Liver (tissue), 9 donors: ENCODE data around the gene MYLIP. TPM values are rescaled to one million over a fixed set of nuclear protein-coding genes. Genes with fewer than 3 reads are reported as not detected.

Experiments
- DNase-seq: peaks from one replicate; pipeline ENCODE4 v3.0.0-alpha.2; 2017; ENCODE audit warnings: low spot score
- H3K27ac ChIP-seq, 2 donors: one replicate each; pipeline ENCODE4 v1.7.0; 2013; ENCODE audit warnings: inconsistent platforms in 2 of 2, low read length in 2 of 2, control low read depth in 1 of 2, low read depth in 1 of 2, mild to moderate bottlenecking in 1 of 2
- H3K27me3 ChIP-seq, 4 donors: one replicate each; pipeline versions ENCODE4 v1.6.1 to v1.7.0; 2013; ENCODE audit warnings: low read length in 3 of 4, inconsistent platforms in 1 of 4, mild to moderate bottlenecking in 1 of 4, moderate library complexity in 1 of 4; ENCODE audit not compliant: control insufficient read depth in 4 of 4, insufficient read depth in 4 of 4
- H3K36me3 ChIP-seq, 4 donors: one replicate each; pipeline versions ENCODE4 v1.6.1 to v1.7.0; 2013; ENCODE audit warnings: low read length in 3 of 4, mild to moderate bottlenecking in 3 of 4, low read depth in 1 of 4, moderate library complexity in 1 of 4; ENCODE audit not compliant: control insufficient read depth in 4 of 4, insufficient read depth in 3 of 4
- H3K4me1 ChIP-seq, 4 donors: one replicate each; pipeline versions ENCODE4 v1.6.1 to v1.7.0; 2013; ENCODE audit warnings: low read length in 3 of 4, mild to moderate bottlenecking in 3 of 4, moderate library complexity in 1 of 4; ENCODE audit not compliant: control insufficient read depth in 4 of 4, insufficient read depth in 4 of 4
- H3K4me3 ChIP-seq, 3 donors: one replicate each; pipeline versions ENCODE4 v1.6.1 to v1.7.0; 2013; ENCODE audit warnings: low read length in 3 of 3, control low read depth in 1 of 3, low read depth in 1 of 3, mild to moderate bottlenecking in 1 of 3
- H3K9ac ChIP-seq, 2 donors: one replicate each; pipeline ENCODE4 v1.7.0; 2013; ENCODE audit warnings: low read length in 2 of 2, mild to moderate bottlenecking in 2 of 2, moderate library complexity in 2 of 2, control low read depth in 1 of 2, low read depth in 1 of 2
- H3K9me3 ChIP-seq, 4 donors: one replicate each; pipeline versions ENCODE4 v1.6.1 to v1.7.0; 2013; ENCODE audit warnings: low read length in 3 of 4; ENCODE audit not compliant: control insufficient read depth in 4 of 4
- FOXA1 ChIP-seq: IDR thresholded peaks from 2 replicates; pipeline ENCODE4 v1.6.1; 2016; ENCODE audit warnings: antibody characterized with exemption
- FOXA2 ChIP-seq: IDR thresholded peaks from 2 replicates; pipeline ENCODE4 v1.6.1; 2016; ENCODE audit warnings: antibody characterized with exemption
- GABPA ChIP-seq, 2 donors: IDR thresholded peaks in 1 of 2; conservative IDR thresholded peaks in 1 of 2; 2 replicates each; pipeline ENCODE4 v1.6.1; 2016; ENCODE audit warnings: antibody characterized with exemption in 2 of 2, mild to moderate bottlenecking in 1 of 2, moderate library complexity in 1 of 2
- HNF4A ChIP-seq, 2 donors: conservative IDR thresholded peaks; 2 replicates each; pipeline ENCODE4 v1.6.1; 2016; ENCODE audit warnings: antibody characterized with exemption in 2 of 2, mild to moderate bottlenecking in 2 of 2
- HNF4G ChIP-seq: IDR thresholded peaks from 2 replicates; pipeline ENCODE4 v1.6.1; 2016; ENCODE audit warnings: antibody characterized with exemption
- JUND ChIP-seq, 2 donors: IDR thresholded peaks; 2 replicates each; pipeline ENCODE4 v1.6.1; 2016; ENCODE audit warnings: antibody characterized with exemption in 2 of 2
- NR2F2 ChIP-seq: IDR thresholded peaks from 2 replicates; pipeline ENCODE4 v1.6.1; 2016; ENCODE audit warnings: antibody characterized with exemption
- RAD21 ChIP-seq, 2 donors: IDR thresholded peaks; 2 replicates each; pipeline ENCODE4 v1.6.1; 2016; ENCODE audit warnings: antibody characterized with exemption in 2 of 2, mild to moderate bottlenecking in 2 of 2
- RXRA ChIP-seq, 2 donors: IDR thresholded peaks; 2 replicates each; pipeline ENCODE4 v1.6.1; 2017 to 2018; ENCODE audit warnings: antibody characterized with exemption in 2 of 2, mild to moderate bottlenecking in 1 of 2
- SP1 ChIP-seq: IDR thresholded peaks from 2 replicates; pipeline ENCODE4 v1.6.1; 2018; ENCODE audit warnings: antibody characterized with exemption, mild to moderate bottlenecking
- TAF1 ChIP-seq: conservative IDR thresholded peaks from 2 replicates; pipeline ENCODE4 v1.6.1; 2016; ENCODE audit warnings: antibody characterized with exemption, mild to moderate bottlenecking
- YY1 ChIP-seq: IDR thresholded peaks from 2 replicates; pipeline ENCODE4 v1.6.1; 2016; ENCODE audit warnings: antibody characterized with exemption, mild to moderate bottlenecking
- WGBS: extraction: QIAGEN DNeasy Blood & Tissue Kit; methylation state at CpG from one replicate; pipeline ENCODE4 v1.1.7; 2013; 5-methylcytosine and 5-hydroxymethylcytosine counted together
- polyA plus RNA-seq, 2 donors: library from polyadenylated mRNA; stranded (reverse) in 1 of 2; unstranded in 1 of 2; fragments of 200-250 nt in 1 of 2; fragments of >200 nt in 1 of 2; fragmentation: Nextera tagmentation in 1 of 2; extraction: Ambion mirVana in 1 of 2; gene quantifications; one replicate each; pipeline versions ENCODE4 v1.2.1 to v1.2.3, GENCODE V29; 2013 to 2015
- total RNA-seq, 2 donors: library from RNA; depleted of rRNA; stranded (reverse); fragments of >200 nt; gene quantifications; one replicate each; pipeline ENCODE4 v1.2.3, GENCODE V29; 2014
- TF ChIP-seq, protein P1 (sequence below): IDR thresholded peaks from 2 replicates; pipeline ENCODE4 v1.6.1; 2016; ENCODE audit warnings: antibody characterized with exemption
- TF ChIP-seq, protein P2 (sequence below): IDR thresholded peaks from 2 replicates; pipeline ENCODE4 v1.6.1; 2016; ENCODE audit warnings: antibody characterized with exemption
- TF ChIP-seq, protein P3 (sequence below): IDR thresholded peaks from 2 replicates; pipeline ENCODE4 v1.6.1; 2016; ENCODE audit warnings: antibody characterized with exemption
- TF ChIP-seq, protein P4 (sequence below): fragments of 150-350 bp; IDR thresholded peaks from 2 replicates; pipeline ENCODE4 v1.5.1; 2017; ENCODE audit warnings: improper control_type of control experiment, low read depth, low read length; ENCODE audit not compliant: missing input control
- TF ChIP-seq, protein P5 (sequence below): IDR thresholded peaks from 2 replicates; pipeline ENCODE4 v1.6.1; 2016; ENCODE audit warnings: antibody characterized with exemption, mild to moderate bottlenecking
- donor health status: healthy.
- donor health status: healthy.
- donor health status: healthy.
- donor health status: healthy.
- donor health status: healthy.

The MYLIP gene
- total and polyA plus RNA-seq, 4 donors: 2.7 to 29.4 (median 4.4) TPM

DNA sequence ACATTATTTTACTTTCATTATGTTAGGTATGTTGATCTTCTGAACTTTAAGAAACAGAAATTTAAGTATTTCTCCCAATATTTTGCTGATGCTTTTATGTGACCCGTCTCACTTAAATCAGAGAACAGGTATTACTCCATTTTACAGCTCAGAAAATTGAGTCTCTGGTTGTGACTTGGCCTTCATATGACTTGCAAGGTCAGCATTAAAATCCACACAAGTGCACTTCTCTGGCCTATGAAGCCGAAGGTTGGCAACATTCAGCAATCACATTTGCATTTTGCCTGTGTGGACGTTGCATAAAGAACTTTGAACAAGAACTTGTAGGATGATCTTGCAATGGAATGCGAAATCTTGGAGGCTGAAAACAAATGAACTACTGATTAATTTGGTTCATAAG lies 10.1 kb upstream of the MYLIP start:
- H3K27ac ChIP-seq: no peak overlapping the region
- H3K9ac ChIP-seq: no peak overlapping the region
- H3K36me3 ChIP-seq: no peaks in the 10 kb centered on the region
- no peaks in the 10 kb centered on the region for H3K9me3 ChIP-seq
- TF ChIP-seq FOXA2: no peak
- no peak for TF ChIP-seq FOXA1
- TF ChIP-seq HNF4G: no peak
- TF ChIP-seq, protein P1, sequence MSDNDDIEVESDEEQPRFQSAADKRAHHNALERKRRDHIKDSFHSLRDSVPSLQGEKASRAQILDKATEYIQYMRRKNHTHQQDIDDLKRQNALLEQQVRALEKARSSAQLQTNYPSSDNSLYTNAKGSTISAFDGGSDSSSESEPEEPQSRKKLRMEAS: no peak
- TF ChIP-seq GABPA (IDR thresholded peaks at IDR 0.05 in 1 of 2, conservative IDR thresholded peaks at IDR 0.05 in 1 of 2): no peak
- TF ChIP-seq, protein P2, sequence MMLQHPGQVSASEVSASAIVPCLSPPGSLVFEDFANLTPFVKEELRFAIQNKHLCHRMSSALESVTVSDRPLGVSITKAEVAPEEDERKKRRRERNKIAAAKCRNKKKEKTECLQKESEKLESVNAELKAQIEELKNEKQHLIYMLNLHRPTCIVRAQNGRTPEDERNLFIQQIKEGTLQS: no peak
- no peak for TF ChIP-seq SP1
- TF ChIP-seq, protein P3, sequence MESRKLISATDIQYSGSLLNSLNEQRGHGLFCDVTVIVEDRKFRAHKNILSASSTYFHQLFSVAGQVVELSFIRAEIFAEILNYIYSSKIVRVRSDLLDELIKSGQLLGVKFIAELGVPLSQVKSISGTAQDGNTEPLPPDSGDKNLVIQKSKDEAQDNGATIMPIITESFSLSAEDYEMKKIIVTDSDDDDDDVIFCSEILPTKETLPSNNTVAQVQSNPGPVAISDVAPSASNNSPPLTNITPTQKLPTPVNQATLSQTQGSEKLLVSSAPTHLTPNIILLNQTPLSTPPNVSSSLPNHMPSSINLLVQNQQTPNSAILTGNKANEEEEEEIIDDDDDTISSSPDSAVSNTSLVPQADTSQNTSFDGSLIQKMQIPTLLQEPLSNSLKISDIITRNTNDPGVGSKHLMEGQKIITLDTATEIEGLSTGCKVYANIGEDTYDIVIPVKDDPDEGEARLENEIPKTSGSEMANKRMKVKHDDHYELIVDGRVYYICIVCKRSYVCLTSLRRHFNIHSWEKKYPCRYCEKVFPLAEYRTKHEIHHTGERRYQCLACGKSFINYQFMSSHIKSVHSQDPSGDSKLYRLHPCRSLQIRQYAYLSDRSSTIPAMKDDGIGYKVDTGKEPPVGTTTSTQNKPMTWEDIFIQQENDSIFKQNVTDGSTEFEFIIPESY: no peak
- TF ChIP-seq NR2F2: no peak
- no peak for TF ChIP-seq RXRA (IDR thresholded peaks at IDR 0.05)
- no peak for TF ChIP-seq YY1
- no peaks in the 10 kb centered on the region for H3K27me3 ChIP-seq
- no peak overlapping the region for H3K4me3 ChIP-seq
- H3K4me1 ChIP-seq: no peaks in the 10 kb centered on the region
- DNase-seq: no peak
- WGBS: 86% methylated on average over 4 of the region's 4 CpGs

DNA sequence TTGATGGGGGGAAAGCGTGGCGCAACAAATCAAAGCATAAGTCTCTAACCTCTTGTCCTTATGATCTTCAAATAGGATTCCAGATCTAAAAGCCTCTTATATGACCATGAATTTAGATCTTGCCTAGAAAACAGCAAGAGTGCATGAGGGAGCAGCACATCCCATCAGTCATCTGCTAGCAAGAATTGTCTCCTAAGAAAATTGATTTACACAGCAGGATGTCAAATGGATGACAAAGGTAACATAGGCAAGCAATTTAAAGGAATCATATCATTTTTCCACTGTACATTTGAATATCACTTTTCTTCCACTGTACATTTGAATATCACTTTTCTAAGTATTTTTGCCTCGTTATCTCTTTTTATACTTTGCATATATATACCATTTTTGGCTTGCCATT lies 7.5 kb upstream of the MYLIP start:
- Histone ChIP-seq H3K4me1 (no peaks in the 10 kb centered on the region), H3K36me3 (no peaks in the 10 kb centered on the region), H3K9ac (no peak overlapping the region), H3K27me3 (no peaks in the 10 kb centered on the region), H3K27ac (no peak overlapping the region), H3K4me3 (no peak overlapping the region), H3K9me3 (no peaks in the 10 kb centered on the region)
- TF ChIP-seq, protein P2: no peak
- no peak for TF ChIP-seq JUND (IDR thresholded peaks at IDR 0.05)
- no peak for TF ChIP-seq HNF4G
- no peak for TF ChIP-seq SP1
- no peak for TF ChIP-seq FOXA1
- TF ChIP-seq, protein P1: no peak
- TF ChIP-seq RAD21 (IDR thresholded peaks at IDR 0.05): no peak
- no peak for TF ChIP-seq GABPA (IDR thresholded peaks at IDR 0.05 in 1 of 2, conservative IDR thresholded peaks at IDR 0.05 in 1 of 2)
- TF ChIP-seq, protein P4, sequence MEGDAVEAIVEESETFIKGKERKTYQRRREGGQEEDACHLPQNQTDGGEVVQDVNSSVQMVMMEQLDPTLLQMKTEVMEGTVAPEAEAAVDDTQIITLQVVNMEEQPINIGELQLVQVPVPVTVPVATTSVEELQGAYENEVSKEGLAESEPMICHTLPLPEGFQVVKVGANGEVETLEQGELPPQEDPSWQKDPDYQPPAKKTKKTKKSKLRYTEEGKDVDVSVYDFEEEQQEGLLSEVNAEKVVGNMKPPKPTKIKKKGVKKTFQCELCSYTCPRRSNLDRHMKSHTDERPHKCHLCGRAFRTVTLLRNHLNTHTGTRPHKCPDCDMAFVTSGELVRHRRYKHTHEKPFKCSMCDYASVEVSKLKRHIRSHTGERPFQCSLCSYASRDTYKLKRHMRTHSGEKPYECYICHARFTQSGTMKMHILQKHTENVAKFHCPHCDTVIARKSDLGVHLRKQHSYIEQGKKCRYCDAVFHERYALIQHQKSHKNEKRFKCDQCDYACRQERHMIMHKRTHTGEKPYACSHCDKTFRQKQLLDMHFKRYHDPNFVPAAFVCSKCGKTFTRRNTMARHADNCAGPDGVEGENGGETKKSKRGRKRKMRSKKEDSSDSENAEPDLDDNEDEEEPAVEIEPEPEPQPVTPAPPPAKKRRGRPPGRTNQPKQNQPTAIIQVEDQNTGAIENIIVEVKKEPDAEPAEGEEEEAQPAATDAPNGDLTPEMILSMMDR: no peak
- TF ChIP-seq TAF1: no peak
- no peak for TF ChIP-seq HNF4A (conservative IDR thresholded peaks at IDR 0.05)
- TF ChIP-seq YY1: no peak
- TF ChIP-seq, protein P5, sequence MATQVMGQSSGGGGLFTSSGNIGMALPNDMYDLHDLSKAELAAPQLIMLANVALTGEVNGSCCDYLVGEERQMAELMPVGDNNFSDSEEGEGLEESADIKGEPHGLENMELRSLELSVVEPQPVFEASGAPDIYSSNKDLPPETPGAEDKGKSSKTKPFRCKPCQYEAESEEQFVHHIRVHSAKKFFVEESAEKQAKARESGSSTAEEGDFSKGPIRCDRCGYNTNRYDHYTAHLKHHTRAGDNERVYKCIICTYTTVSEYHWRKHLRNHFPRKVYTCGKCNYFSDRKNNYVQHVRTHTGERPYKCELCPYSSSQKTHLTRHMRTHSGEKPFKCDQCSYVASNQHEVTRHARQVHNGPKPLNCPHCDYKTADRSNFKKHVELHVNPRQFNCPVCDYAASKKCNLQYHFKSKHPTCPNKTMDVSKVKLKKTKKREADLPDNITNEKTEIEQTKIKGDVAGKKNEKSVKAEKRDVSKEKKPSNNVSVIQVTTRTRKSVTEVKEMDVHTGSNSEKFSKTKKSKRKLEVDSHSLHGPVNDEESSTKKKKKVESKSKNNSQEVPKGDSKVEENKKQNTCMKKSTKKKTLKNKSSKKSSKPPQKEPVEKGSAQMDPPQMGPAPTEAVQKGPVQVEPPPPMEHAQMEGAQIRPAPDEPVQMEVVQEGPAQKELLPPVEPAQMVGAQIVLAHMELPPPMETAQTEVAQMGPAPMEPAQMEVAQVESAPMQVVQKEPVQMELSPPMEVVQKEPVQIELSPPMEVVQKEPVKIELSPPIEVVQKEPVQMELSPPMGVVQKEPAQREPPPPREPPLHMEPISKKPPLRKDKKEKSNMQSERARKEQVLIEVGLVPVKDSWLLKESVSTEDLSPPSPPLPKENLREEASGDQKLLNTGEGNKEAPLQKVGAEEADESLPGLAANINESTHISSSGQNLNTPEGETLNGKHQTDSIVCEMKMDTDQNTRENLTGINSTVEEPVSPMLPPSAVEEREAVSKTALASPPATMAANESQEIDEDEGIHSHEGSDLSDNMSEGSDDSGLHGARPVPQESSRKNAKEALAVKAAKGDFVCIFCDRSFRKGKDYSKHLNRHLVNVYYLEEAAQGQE: no peak
- 91% methylated on average over 3 of the region's 3 CpGs for WGBS
- DNase-seq: no peak
